Thyroid gland (tissue), 4 donors: ENCODE results near the gene MUC6. TPM values are rescaled to one million over a fixed set of nuclear protein-coding genes. Genes with fewer than 3 reads are reported as not detected.

Experiments
- DNase-seq, 2 donors: peaks; one replicate each; pipeline ENCODE4 v3.0.0-alpha.2; 2019
- H3K27ac ChIP-seq, 3 donors: fragments of 200-600 bp; sonication (generic); 1 replicate in 2 of 3; 2 replicates in 1 of 3; pipeline ENCODE4 v1.5.1; 2016 to 2019; ENCODE audit warnings: mild to moderate bottlenecking in 1 of 3, moderate library complexity in 1 of 3
- H3K27me3 ChIP-seq: fragments of 200-600 bp; sonication (generic); one replicate; pipeline ENCODE4 v1.5.1; 2019
- H3K36me3 ChIP-seq, 2 donors: fragments of 200-600 bp; sonication (generic); one replicate each; pipeline ENCODE4 v1.5.1; 2016 to 2019
- H3K4me1 ChIP-seq, 2 donors: fragments of 200-600 bp; sonication (generic); one replicate each; pipeline ENCODE4 v1.5.1; 2017 to 2019
- H3K4me3 ChIP-seq, 3 donors: fragments of 200-600 bp; sonication (generic); replicated peaks in 1 of 3; 1 replicate in 2 of 3; 2 replicates in 1 of 3; pipeline ENCODE4 v1.5.1; 2016; ENCODE audit warnings: mild to moderate bottlenecking in 1 of 3
- H3K9me3 ChIP-seq: fragments of 200-600 bp; sonication (generic); one replicate; pipeline ENCODE4 v1.5.1; 2017
- POLR2A ChIP-seq, 2 donors: fragments of 450-650 bp; IDR thresholded peaks; one replicate each; pipeline ENCODE4 v1.6.1; 2017; ENCODE audit warnings: antibody characterized with exemption in 2 of 2, mild to moderate bottlenecking in 2 of 2, moderate library complexity in 1 of 2
- WGBS, 2 donors: methylation state at CpG; one replicate each; pipeline ENCODE4 v1.1.5; 2017; 5-methylcytosine and 5-hydroxymethylcytosine counted together
- intact Hi-C: fragments of 100-400 bp; cut with DNase I; formaldehyde crosslinking; loops from one replicate; pipeline ENCODE4 v1.15.1; 2023
- total RNA-seq, 4 donors: library from RNA; depleted of rRNA; stranded (reverse); fragments of >200 nt; gene quantifications; one replicate each; pipeline ENCODE4 v1.2.3, GENCODE V29; 2016
- TF ChIP-seq, protein P1 (sequence below), 6 experiments: fragments of 200-600 bp in 3 of 6; fragments of 450-650 bp in 3 of 6; sonication (generic) in 3 of 6; IDR thresholded peaks; one replicate each; pipeline ENCODE4 v1.5.1; 2016 to 2019; ENCODE audit warnings: antibody characterized with exemption in 6 of 6, mild to moderate bottlenecking in 2 of 6, inconsistent platforms in 1 of 6, moderate library complexity in 1 of 6

The MUC6 gene
- total RNA-seq, 4 donors from 2014 or later: not detected

DNA sequence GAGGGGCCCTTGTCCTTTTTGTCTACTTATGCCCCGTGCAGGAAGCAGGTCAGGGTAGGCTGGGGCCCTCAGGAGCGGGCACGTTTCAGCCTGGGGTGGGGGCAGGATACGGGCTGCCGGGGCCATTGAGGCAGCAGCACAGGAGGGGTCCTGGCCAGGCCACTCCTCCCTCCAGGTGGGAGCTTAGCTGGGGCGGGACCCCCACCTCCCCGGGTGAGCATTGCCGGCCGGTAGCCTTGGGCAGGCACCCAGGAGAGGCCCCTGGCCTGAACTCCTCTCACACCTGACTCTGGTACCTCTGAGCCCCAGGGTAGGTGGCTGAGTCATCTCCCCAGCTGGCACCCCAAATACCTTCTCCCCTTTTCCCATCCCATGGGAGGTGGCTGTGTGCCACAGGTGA lies 5.0 kb upstream of the MUC6 start:
- peaks cover 5 to 12% of the 10 kb centered on the region in 2 donors for H3K4me1 ChIP-seq
- intact Hi-C loops: no loop called here
- TF ChIP-seq POLR2A (IDR thresholded peaks at IDR 0.05): no peak
- TF ChIP-seq, protein P1, sequence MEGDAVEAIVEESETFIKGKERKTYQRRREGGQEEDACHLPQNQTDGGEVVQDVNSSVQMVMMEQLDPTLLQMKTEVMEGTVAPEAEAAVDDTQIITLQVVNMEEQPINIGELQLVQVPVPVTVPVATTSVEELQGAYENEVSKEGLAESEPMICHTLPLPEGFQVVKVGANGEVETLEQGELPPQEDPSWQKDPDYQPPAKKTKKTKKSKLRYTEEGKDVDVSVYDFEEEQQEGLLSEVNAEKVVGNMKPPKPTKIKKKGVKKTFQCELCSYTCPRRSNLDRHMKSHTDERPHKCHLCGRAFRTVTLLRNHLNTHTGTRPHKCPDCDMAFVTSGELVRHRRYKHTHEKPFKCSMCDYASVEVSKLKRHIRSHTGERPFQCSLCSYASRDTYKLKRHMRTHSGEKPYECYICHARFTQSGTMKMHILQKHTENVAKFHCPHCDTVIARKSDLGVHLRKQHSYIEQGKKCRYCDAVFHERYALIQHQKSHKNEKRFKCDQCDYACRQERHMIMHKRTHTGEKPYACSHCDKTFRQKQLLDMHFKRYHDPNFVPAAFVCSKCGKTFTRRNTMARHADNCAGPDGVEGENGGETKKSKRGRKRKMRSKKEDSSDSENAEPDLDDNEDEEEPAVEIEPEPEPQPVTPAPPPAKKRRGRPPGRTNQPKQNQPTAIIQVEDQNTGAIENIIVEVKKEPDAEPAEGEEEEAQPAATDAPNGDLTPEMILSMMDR (IDR thresholded peaks at IDR 0.05): no peak
- no peak overlapping the region for H3K27ac ChIP-seq
- H3K36me3 ChIP-seq: no peaks in the 10 kb centered on the region
- H3K4me3 ChIP-seq: no peak overlapping the region
- DNase-seq: no peak
- no peaks in the 10 kb centered on the region for H3K9me3 ChIP-seq
- no peaks in the 10 kb centered on the region for H3K27me3 ChIP-seq
- WGBS, 2 donors: 74 to 89% methylated on average over 9 of the region's 9 CpGs

DNA sequence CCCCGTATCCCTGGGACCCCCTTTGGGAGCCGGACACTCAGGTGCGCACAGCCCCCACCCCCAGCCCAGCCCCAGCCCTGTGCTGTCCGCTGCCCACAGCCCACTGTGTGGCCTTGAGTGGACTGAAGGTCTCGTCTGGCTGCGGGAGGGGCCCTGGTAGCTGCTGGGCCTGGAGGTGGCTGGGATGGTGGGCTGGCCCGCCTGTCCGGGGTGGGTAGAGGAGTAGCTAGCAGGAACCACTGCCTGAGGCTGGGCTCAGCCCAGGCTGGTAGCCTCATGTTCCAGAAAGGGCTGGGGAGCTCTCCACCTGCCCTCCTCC lies 4.6 kb upstream of the MUC6 start:
- intact Hi-C loops: no loop called here
- no peaks in the 10 kb centered on the region for H3K36me3 ChIP-seq
- no peak overlapping the region for H3K4me3 ChIP-seq
- H3K27ac ChIP-seq: no peak overlapping the region
- peaks cover 5 to 12% of the 10 kb centered on the region in 2 donors for H3K4me1 ChIP-seq
- DNase-seq: no peak
- WGBS, 2 donors: 80 to 94% methylated on average over 1 to 8 of the region's 8 CpGs
- TF ChIP-seq, protein P1 (IDR thresholded peaks at IDR 0.05): no peak
- no peak for TF ChIP-seq POLR2A (IDR thresholded peaks at IDR 0.05)
- H3K9me3 ChIP-seq: no peaks in the 10 kb centered on the region
- H3K27me3 ChIP-seq: no peaks in the 10 kb centered on the region

DNA sequence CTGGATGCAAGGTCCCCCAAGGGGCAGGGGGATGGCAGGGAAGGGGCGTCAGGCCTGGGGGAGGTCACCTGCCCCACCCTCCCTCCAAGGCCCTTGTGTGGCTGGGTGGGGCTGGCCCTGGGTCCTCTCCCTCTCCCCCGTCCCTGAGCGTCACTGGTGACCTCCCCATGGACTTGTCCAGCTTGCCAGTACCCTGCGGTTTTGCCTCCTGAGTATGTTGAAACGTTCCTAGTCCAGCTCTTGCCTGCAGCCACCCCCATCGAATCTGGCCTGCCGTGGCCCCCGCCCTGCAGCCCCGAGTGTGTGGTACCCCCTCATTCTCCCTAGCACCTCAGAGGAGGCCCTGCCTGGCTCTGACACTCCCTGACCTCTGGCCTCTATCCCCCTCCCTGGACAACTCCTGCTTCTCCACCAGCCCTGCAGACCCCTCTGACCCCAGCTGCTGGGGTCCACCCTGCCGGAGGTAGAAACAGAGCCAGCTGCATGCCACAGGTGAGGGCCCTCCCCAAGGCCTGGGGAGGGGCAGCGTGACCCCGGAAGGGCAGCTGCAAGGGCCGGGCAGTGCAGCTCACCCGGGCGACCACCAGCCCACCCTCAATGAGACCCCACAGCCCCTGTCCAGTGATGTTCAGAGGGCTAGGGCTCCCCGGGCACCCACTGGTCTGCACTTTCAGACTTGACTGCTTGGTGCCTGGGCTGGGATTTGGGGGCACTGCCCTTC lies 4.1 kb upstream of the MUC6 start:
- no peak overlapping the region for H3K4me3 ChIP-seq
- peaks cover 5 to 12% of the 10 kb centered on the region in 2 donors for H3K4me1 ChIP-seq
- H3K27me3 ChIP-seq: no peaks in the 10 kb centered on the region
- intact Hi-C loops: no loop called here
- no peak for TF ChIP-seq POLR2A (IDR thresholded peaks at IDR 0.05)
- TF ChIP-seq, protein P1 (IDR thresholded peaks at IDR 0.05): no peak
- H3K27ac ChIP-seq: no peak overlapping the region
- DNase-seq: no peak
- no peaks in the 10 kb centered on the region for H3K9me3 ChIP-seq
- WGBS, 2 donors: 81 to 88% methylated on average over 8 to 10 of the region's 16 CpGs
- no peaks in the 10 kb centered on the region for H3K36me3 ChIP-seq

DNA sequence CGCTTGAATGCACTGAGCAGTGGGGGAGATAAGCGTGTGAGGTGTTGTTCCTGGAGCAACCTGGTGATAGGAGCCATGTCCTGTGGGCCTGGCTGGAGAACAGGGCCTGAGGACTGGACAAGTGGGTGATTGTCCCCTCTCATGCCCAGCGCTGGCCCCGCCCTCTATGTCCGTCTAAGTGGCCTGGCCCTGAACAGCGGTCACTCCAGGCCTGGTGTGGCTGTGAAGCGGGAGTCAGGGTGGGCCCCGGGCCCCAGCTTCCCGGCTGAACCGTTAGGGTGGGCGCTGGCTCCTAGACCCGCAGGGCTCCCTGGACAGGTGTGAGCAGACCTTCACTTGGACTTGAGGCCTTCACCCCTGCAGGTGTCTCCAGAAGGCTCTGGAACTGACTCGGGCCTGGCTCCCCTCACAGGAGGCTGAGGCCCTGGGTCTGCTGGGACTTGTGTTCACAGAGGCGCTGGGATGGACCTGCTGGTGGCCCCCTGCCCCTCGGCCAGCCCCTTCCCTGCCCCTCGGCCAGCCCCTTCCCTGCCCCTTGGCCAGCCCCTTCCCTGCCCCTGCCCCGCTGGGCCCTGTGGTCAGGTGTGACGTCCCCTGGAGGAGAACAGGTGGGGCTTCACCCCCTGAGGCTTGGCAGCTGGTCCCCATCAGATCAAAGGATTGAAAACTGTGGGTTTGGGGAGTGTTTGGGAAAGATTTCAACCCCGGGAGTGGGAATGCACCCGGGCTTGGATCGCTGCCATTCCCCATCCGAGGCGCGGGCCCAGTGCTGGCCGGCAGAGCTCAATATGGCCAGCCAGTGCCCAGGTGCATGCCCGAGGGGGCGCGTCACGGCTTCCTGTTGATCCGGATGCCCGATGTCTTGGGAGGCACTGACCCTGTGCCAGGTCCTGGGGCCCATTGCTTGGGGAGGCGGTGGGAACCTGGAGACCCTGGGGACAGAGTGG lies 3.2 kb upstream of the MUC6 start:
- H3K27ac ChIP-seq: no peak overlapping the region
- intact Hi-C loops: no loop called here
- TF ChIP-seq, protein P1 (IDR thresholded peaks at IDR 0.05): no peak
- no peak for TF ChIP-seq POLR2A (IDR thresholded peaks at IDR 0.05)
- H3K27me3 ChIP-seq: no peaks in the 10 kb centered on the region
- DNase-seq: peak; percentile 58 to 68
- H3K4me3 ChIP-seq: no peak overlapping the region
- peaks cover 5 to 12% of the 10 kb centered on the region in 2 donors for H3K4me1 ChIP-seq
- WGBS, 2 donors: 50 to 84% methylated on average over 13 to 15 of the region's 32 CpGs
- no peaks in the 10 kb centered on the region for H3K9me3 ChIP-seq
- no peaks in the 10 kb centered on the region for H3K36me3 ChIP-seq

DNA sequence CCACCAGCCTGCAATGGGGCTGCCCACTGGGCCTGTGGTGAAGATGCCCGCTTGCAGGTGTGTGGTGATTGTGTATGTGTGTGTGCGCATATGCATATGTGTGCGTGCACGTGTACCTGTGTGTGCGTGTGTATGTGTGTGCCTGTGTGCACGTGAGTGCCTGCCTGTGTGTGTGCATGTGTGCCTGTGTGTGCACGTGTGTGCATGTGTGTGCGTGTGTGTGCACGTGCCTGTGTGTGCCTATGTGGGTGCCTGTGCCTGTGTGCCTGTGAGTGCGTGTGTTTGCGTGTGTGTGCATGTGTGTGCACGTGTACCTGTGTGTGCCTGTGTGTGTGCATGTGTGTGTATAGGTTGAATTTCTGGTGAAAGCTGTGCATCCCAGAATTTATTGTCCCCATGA lies 2.4 kb upstream of the MUC6 start:
- no peaks in the 10 kb centered on the region for H3K36me3 ChIP-seq
- H3K27me3 ChIP-seq: no peaks in the 10 kb centered on the region
- DNase-seq: no peak
- no peaks in the 10 kb centered on the region for H3K9me3 ChIP-seq
- WGBS, 2 donors: 91% methylated on average over 11 to 12 of the region's 12 CpGs
- H3K27ac ChIP-seq: no peak overlapping the region
- no peak overlapping the region for H3K4me3 ChIP-seq
- peaks cover 2 to 11% of the 10 kb centered on the region in 2 donors for H3K4me1 ChIP-seq
- intact Hi-C loops: no loop called here
- TF ChIP-seq POLR2A (IDR thresholded peaks at IDR 0.05): no peak
- TF ChIP-seq, protein P1 (IDR thresholded peaks at IDR 0.05): no peak
